Measurements from ENCODE around the gene DOCK9.

The DOCK9 gene

DNA sequence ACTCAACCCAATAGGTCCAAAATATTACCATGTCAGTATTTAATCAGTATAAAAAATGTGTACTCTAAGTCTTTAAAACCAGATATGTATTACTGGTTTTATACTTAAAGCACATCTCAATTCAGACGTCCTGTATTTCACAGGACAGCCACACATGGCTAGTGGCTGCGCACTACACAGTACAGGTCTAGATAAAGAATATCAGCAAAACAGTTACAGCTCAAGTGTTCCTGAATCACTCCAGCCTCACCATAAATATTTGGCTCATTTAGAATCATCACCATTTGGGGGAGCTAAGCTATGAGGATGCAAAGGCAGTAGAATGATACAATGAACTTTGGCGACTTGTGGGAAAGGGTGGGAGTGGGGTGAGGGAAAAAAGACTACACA lies 89.0 kb downstream of the DOCK9 start:
- Histone ChIP-seq H3K36me3 (ENCODE audit: control insufficient read depth, insufficient read depth, low read length) (no peaks in the 10 kb centered on the region), H3K9me3 (ENCODE audit: control insufficient read depth, low read length) (no peaks in the 10 kb centered on the region), H3K27me3 (ENCODE audit: control insufficient read depth, insufficient read depth, low read length) (no peaks in the 10 kb centered on the region), H3K4me2 (ENCODE audit: low read length) (no peak overlapping the region), H3K4me1 (no peaks in the 10 kb centered on the region), H3K9ac (no peak overlapping the region), H3K27ac (no peak overlapping the region), H3K4me3 (ENCODE audit: low read depth, low read length) (no peak overlapping the region), H2AFZ (no peak overlapping the region), H3K79me2 (no peaks in the 10 kb centered on the region)
- TF ChIP-seq, protein P1, sequence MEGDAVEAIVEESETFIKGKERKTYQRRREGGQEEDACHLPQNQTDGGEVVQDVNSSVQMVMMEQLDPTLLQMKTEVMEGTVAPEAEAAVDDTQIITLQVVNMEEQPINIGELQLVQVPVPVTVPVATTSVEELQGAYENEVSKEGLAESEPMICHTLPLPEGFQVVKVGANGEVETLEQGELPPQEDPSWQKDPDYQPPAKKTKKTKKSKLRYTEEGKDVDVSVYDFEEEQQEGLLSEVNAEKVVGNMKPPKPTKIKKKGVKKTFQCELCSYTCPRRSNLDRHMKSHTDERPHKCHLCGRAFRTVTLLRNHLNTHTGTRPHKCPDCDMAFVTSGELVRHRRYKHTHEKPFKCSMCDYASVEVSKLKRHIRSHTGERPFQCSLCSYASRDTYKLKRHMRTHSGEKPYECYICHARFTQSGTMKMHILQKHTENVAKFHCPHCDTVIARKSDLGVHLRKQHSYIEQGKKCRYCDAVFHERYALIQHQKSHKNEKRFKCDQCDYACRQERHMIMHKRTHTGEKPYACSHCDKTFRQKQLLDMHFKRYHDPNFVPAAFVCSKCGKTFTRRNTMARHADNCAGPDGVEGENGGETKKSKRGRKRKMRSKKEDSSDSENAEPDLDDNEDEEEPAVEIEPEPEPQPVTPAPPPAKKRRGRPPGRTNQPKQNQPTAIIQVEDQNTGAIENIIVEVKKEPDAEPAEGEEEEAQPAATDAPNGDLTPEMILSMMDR (IDR thresholded peaks at IDR 0.05) = no peak

DNA sequence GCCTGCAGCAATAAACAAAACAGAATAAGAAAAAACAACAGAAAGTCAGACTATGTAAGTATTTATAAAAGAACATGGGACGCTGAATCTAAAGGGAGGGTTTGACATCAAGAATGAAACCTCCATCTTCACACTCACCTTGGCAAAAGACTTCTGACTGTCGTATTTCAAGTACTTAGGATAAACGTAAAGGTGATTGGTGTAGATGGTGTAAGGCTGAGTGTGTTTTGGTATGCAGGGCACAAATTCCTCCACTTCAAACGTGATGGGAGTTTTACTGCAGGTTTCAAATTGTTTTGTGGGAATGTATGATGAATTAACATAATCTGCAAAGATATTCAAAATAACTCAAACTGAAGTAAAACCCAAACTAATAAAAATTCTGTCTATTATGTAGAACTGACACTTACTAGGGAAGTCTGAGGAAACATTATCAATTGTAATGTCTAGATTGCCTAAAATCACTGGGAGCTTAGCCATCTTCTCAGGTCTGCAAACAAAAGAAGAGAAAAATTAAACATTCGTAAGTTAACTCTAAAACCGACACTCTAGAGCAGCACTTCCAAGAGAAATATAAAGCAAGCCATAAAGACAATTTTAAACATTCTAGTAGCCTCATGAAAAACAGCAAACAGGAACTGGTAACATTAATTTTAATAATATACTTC lies 89.5 kb downstream of the DOCK9 start:
- no peaks in the 10 kb centered on the region for H3K27me3 ChIP-seq (ENCODE audit: control insufficient read depth, insufficient read depth, low read length)
- TF ChIP-seq, protein P1 (IDR thresholded peaks at IDR 0.05) = no peak
- no peak overlapping the region for H2AFZ ChIP-seq
- no peaks in the 10 kb centered on the region for H3K36me3 ChIP-seq (ENCODE audit: control insufficient read depth, insufficient read depth, low read length)
- no peak overlapping the region for H3K9ac ChIP-seq
- H3K79me2 ChIP-seq = no peaks in the 10 kb centered on the region
- no peak overlapping the region for H3K4me2 ChIP-seq (ENCODE audit: low read length)
- no peaks in the 10 kb centered on the region for H3K9me3 ChIP-seq (ENCODE audit: control insufficient read depth, low read length)
- no peaks in the 10 kb centered on the region for H3K4me1 ChIP-seq
- no peak overlapping the region for H3K4me3 ChIP-seq (ENCODE audit: low read depth, low read length)
- H3K27ac ChIP-seq = no peak overlapping the region

DNA sequence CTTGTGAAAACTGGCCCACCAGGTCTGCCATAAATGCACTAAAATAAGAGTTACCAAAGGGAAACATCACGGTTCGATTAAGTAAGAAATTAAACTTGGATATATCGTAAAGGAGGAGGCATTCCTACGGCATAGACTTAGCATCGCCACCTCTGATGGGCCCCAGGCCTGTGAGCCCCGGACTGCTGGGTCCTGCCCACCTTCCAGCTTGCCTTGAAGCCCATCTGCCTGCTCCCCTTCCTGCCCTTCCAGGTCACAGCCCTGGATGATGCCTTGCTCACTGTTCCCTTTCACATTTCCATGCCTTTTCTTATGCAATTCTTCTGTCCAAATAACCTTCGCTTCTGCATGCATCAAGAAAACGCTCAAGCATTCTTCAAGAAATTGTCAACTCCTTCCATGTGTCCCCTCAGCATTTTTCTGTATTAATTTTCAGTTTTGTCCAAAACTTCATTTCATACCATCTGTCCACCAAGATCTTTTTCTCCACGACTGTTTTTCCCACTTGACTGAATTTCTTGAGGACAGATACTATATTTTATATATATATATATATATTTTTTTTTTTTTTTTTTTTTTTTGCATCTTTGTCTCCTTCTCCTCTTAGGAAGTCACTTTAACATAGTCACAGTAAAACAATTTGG lies 91.2 kb downstream of the DOCK9 start:
- no peaks in the 10 kb centered on the region for H3K9me3 ChIP-seq (ENCODE audit: control insufficient read depth, low read length)
- H3K27me3 ChIP-seq (ENCODE audit: control insufficient read depth, insufficient read depth, low read length) = no peaks in the 10 kb centered on the region
- TF ChIP-seq, protein P1 (IDR thresholded peaks at IDR 0.05) = no peak
- H3K4me1 ChIP-seq = no peaks in the 10 kb centered on the region
- H3K27ac ChIP-seq = no peak overlapping the region
- no peak overlapping the region for H3K4me2 ChIP-seq (ENCODE audit: low read length)
- H3K36me3 ChIP-seq (ENCODE audit: control insufficient read depth, insufficient read depth, low read length) = no peaks in the 10 kb centered on the region
- no peaks in the 10 kb centered on the region for H3K79me2 ChIP-seq
- H2AFZ ChIP-seq = no peak overlapping the region
- no peak overlapping the region for H3K4me3 ChIP-seq (ENCODE audit: low read depth, low read length)
- H3K9ac ChIP-seq = no peak overlapping the region

DNA sequence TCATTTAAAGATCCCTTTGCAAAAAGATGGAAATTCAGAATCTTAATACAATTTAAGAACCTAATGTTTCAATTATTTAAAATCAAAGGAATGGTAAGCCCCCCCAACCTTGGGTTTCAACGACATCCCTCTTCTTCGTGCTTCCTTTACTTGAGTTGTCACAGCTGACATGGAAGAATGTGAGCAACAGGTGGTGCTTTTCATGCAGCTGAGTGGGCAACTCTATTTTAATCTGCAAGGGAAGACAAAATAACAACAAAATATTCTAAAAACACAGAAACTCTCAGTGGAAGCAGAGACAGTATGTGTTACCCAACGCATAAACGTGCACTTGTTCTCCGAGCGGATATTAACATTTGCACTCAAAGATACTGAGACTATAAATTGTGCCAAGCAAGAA lies 92.3 kb downstream of the DOCK9 start:
- H2AFZ ChIP-seq = no peak overlapping the region
- TF ChIP-seq, protein P1 (IDR thresholded peaks at IDR 0.05) = no peak
- no peak overlapping the region for H3K4me3 ChIP-seq (ENCODE audit: low read depth, low read length)
- H3K9ac ChIP-seq = no peak overlapping the region
- no peaks in the 10 kb centered on the region for H3K4me1 ChIP-seq
- H3K9me3 ChIP-seq (ENCODE audit: control insufficient read depth, low read length) = no peaks in the 10 kb centered on the region
- H3K4me2 ChIP-seq (ENCODE audit: low read length) = no peak overlapping the region
- H3K27me3 ChIP-seq (ENCODE audit: control insufficient read depth, insufficient read depth, low read length) = no peaks in the 10 kb centered on the region
- no peaks in the 10 kb centered on the region for H3K79me2 ChIP-seq
- H3K36me3 ChIP-seq (ENCODE audit: control insufficient read depth, insufficient read depth, low read length) = no peaks in the 10 kb centered on the region
- no peak overlapping the region for H3K27ac ChIP-seq

DNA sequence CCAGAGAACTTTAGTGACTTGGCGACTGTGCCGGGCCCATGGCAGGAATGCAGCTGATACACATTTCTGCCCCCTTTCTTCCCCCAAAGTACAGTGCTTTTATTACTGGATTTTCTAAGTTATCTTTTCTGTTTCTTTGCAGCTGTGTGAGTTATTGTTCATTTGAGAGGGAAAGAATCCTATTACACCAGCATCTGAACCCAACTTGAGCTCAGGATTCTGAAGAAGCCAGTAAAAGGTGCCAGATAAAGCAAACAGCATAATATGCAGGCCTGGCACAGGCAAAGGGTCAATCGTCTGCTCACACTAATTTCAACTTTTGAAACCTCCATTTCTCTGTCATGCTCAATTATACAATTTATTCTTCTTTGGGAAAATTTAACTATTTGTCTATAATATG lies 93.9 kb downstream of the DOCK9 start:
- Histone ChIP-seq H3K9ac (no peak overlapping the region), H3K4me2 (ENCODE audit: low read length) (no peak overlapping the region), H2AFZ (no peak overlapping the region), H3K27me3 (ENCODE audit: control insufficient read depth, insufficient read depth, low read length) (no peaks in the 10 kb centered on the region), H3K79me2 (no peaks in the 10 kb centered on the region), H3K4me1 (no peaks in the 10 kb centered on the region), H3K36me3 (ENCODE audit: control insufficient read depth, insufficient read depth, low read length) (no peaks in the 10 kb centered on the region), H3K27ac (no peak overlapping the region), H3K4me3 (ENCODE audit: low read depth, low read length) (no peak overlapping the region), H3K9me3 (ENCODE audit: control insufficient read depth, low read length) (no peaks in the 10 kb centered on the region)
- TF ChIP-seq, protein P1 (IDR thresholded peaks at IDR 0.05) = no peak

All from parathyroid adenoma (tissue), 2 donors.